Measurements from ENCODE around the gene SH3RF3. TPM values are rescaled to one million over a fixed set of nuclear protein-coding genes. Genes with fewer than 3 reads are reported as not detected.

SH3RF3 gene
- total RNA-seq, 1 experiment from 2014 or later, result not detected

- TF ChIP-seq CEBPB (IDR thresholded peaks at IDR 0.05; ENCODE audit: low read depth) (no peak), POLR2A (IDR thresholded peaks at IDR 0.05; ENCODE audit: borderline replicate concordance, extremely low read depth, insufficient read depth, insufficient read length) (no peak), EZH2phosphoT487 (IDR thresholded peaks at IDR 0.05; ENCODE audit: borderline replicate concordance) (no peak), EGR1 (IDR thresholded peaks at IDR 0.05; ENCODE audit: low read depth) (no peak), ZFX (IDR thresholded peaks at IDR 0.05) (no peak), YY1 (IDR thresholded peaks at IDR 0.05; ENCODE audit: extremely low read depth, insufficient replicate concordance, low read depth, low read length) (no peak)
Measured at GRCh38 chr2:109522063-109522374, 393.0 kb downstream of the SH3RF3 start (continued).

GRCh38 chr2:109523121-109523520 lies 394.1 kb downstream of the SH3RF3 start:
- CTCF ChIA-PET, result no interaction called here
- H3K4me1 ChIP-seq (ENCODE audit: control insufficient read depth in 1 of 2, insufficient read depth in 2 of 2, low read length in 2 of 2), result peaks cover 0 to 9% of the 10 kb centered on the region in 2 experiments; a peak in 1 of 4 replicates

More at GRCh38 chr2:109523121-109523520, 394.1 kb downstream of the SH3RF3 start:
- no peaks in the 10 kb centered on the region for H3K79me2 ChIP-seq (ENCODE audit: insufficient read depth, low read length)
- RAD21 ChIA-PET (ENCODE audit: low non-redundant PET in 1 of 2, low total read pairs in 2 of 2, uncharacterized antibody in 2 of 2, unreplicated experiment in 2 of 2), result no interaction called here
- no peak overlapping the region for H3K27ac ChIP-seq (ENCODE audit: low read depth, low read length)
- ATAC-seq (no peak), DNase-seq (ENCODE audit: low read depth, low spot score) (no peak)
- no peaks in the 10 kb centered on the region for H3K36me3 ChIP-seq (ENCODE audit: control insufficient read depth in 1 of 2, insufficient read depth in 2 of 2, low read length in 2 of 2)
- TF ChIP-seq YY1 (IDR thresholded peaks at IDR 0.05; ENCODE audit: extremely low read depth, insufficient replicate concordance, low read depth, low read length), result no peak
- TF ChIP-seq ZBTB33 (IDR thresholded peaks at IDR 0.05; ENCODE audit: extremely low read depth, insufficient replicate concordance, low read length), result no peak
- no peak for TF ChIP-seq REST (IDR thresholded peaks at IDR 0.05; ENCODE audit: low read depth)
- no peak for TF ChIP-seq ATF3 (IDR thresholded peaks at IDR 0.05)
- no peak for TF ChIP-seq EZH2 (IDR thresholded peaks at IDR 0.05)
- TF ChIP-seq EZH2phosphoT487 (IDR thresholded peaks at IDR 0.05; ENCODE audit: borderline replicate concordance), result no peak
- TF ChIP-seq SRF (IDR thresholded peaks at IDR 0.05; ENCODE audit: low read depth), result no peak
- TF ChIP-seq ZNF274 (IDR thresholded peaks at IDR 0.05; ENCODE audit: low read depth, low read length), result no peak
- TF ChIP-seq EGR1 (IDR thresholded peaks at IDR 0.05; ENCODE audit: low read depth), result no peak
- TF ChIP-seq POLR2AphosphoS5 (IDR thresholded peaks at IDR 0.05; ENCODE audit: low read depth, low read length), result no peak
- no peak for TF ChIP-seq ZFX (IDR thresholded peaks at IDR 0.05)
- TF ChIP-seq CEBPB (IDR thresholded peaks at IDR 0.05; ENCODE audit: low read depth), result no peak
- TF ChIP-seq SIN3A (IDR thresholded peaks at IDR 0.05; ENCODE audit: low read depth), result no peak
- TF ChIP-seq ELF1 (IDR thresholded peaks at IDR 0.05; ENCODE audit: borderline replicate concordance, low read depth), result no peak
- TF ChIP-seq CBX3 (IDR thresholded peaks at IDR 0.05; ENCODE audit: low read depth), result no peak
- no peak for TF ChIP-seq SP1 (IDR thresholded peaks at IDR 0.05; ENCODE audit: low read depth)
- TF ChIP-seq JUND (IDR thresholded peaks at IDR 0.05), result no peak
- no peak for TF ChIP-seq RAD21 (IDR thresholded peaks at IDR 0.05; ENCODE audit: low read depth)
- no peak for TF ChIP-seq POLR2A (IDR thresholded peaks at IDR 0.05; ENCODE audit: borderline replicate concordance, extremely low read depth, insufficient read depth, insufficient read length)
- TF ChIP-seq TCF7L2 (IDR thresholded peaks at IDR 0.05; ENCODE audit: borderline replicate concordance, extremely low read depth, insufficient read depth, insufficient read length), result no peak
- no peaks in the 10 kb centered on the region for H3K27me3 ChIP-seq (ENCODE audit: insufficient read depth, low read length)
- POLR2A ChIA-PET, result no interaction called here
- intact Hi-C loops (cut with micrococcal nuclease), result no loop called here
- H3K9me2 ChIP-seq (ENCODE audit: insufficient read depth), result no peaks in the 10 kb centered on the region
- H4K20me1 ChIP-seq (ENCODE audit: insufficient read depth), result no peaks in the 10 kb centered on the region
- no peaks in the 10 kb centered on the region for H3K9me3 ChIP-seq (ENCODE audit: control insufficient read depth in 1 of 2, insufficient read depth in 1 of 2, low read depth in 1 of 2, low read length in 2 of 2)
- no peak overlapping the region for H2AFZ ChIP-seq (ENCODE audit: low read depth, low read length, poor library complexity, severe bottlenecking)
- no peak overlapping the region for H3K4me3 ChIP-seq (replicated peaks in 1 of 2; ENCODE audit: low read depth in 1 of 2, low read length in 2 of 2)
- no TSS peak for BruUV-seq (replicated peaks)
- H3K4me2 ChIP-seq (ENCODE audit: low read length), result no peak overlapping the region
- H3K9ac ChIP-seq (ENCODE audit: low read length), result no peak overlapping the region

Data from HCT116 (cell line).